ENCODE data around the gene TKTL2. TPM values are rescaled to one million over a fixed set of nuclear protein-coding genes. Genes with fewer than 3 reads are reported as not detected.

The TKTL2 gene
- total RNA-seq, 1 donor from 2014 or later, result not detected

GRCh38 chr4:163473130-163473529 is 424 bp downstream of the TKTL2 start:
- no peak overlapping the region for H3K4me3 Mint-ChIP-seq
- no peak overlapping the region for H3K27ac Mint-ChIP-seq
- H3K36me3 Mint-ChIP-seq, result no peaks in the 10 kb centered on the region
- H3K27me3 Mint-ChIP-seq (ENCODE audit: low read depth), result peaks cover 11% of the 10 kb centered on the region
- DNase-seq (ENCODE audit: low spot score in 2 of 2, unreplicated experiment in 2 of 2), result no peak
- H3K9me3 Mint-ChIP-seq, result peaks cover 3% of the 10 kb centered on the region
- H3K4me1 Mint-ChIP-seq, result peaks cover 2% of the 10 kb centered on the region
- no peak for TF ChIP-seq CTCF (IDR thresholded peaks at IDR 0.05; ENCODE audit: unreplicated experiment)

GRCh38 chr4:163470391-163470790 is 3.2 kb downstream of the TKTL2 start:
- no peak overlapping the region for H3K4me3 Mint-ChIP-seq

GRCh38 chr4:163467082-163467770 is 6.3 kb downstream of the TKTL2 start:
- no peak for DNase-seq (ENCODE audit: low spot score in 2 of 2, unreplicated experiment in 2 of 2)
- no peak overlapping the region for H3K4me3 Mint-ChIP-seq
- H3K27ac Mint-ChIP-seq, result no peak overlapping the region
- no peak for TF ChIP-seq CTCF (IDR thresholded peaks at IDR 0.05; ENCODE audit: unreplicated experiment)
- H3K9me3 Mint-ChIP-seq, result no peaks in the 10 kb centered on the region
- peaks cover 2% of the 10 kb centered on the region for H3K4me1 Mint-ChIP-seq
- no peaks in the 10 kb centered on the region for H3K36me3 Mint-ChIP-seq
- H3K27me3 Mint-ChIP-seq (ENCODE audit: low read depth), result peaks cover 10% of the 10 kb centered on the region

More at GRCh38 chr4:163470391-163470790, 3.2 kb downstream of the TKTL2 start:
- Mint-ChIP-seq H3K4me1 (peaks cover 2% of the 10 kb centered on the region), H3K27me3 (ENCODE audit: low read depth) (peaks cover 12% of the 10 kb centered on the region), H3K27ac (no peak overlapping the region), H3K9me3 (peaks cover 3% of the 10 kb centered on the region), H3K36me3 (no peaks in the 10 kb centered on the region)
- no peak for DNase-seq (ENCODE audit: low spot score in 2 of 2, unreplicated experiment in 2 of 2)
- no peak for TF ChIP-seq CTCF (IDR thresholded peaks at IDR 0.05; ENCODE audit: unreplicated experiment)

GRCh38 chr4:163462556-163462955 is 11.0 kb downstream of the TKTL2 start:
- H3K4me3 Mint-ChIP-seq, result no peak overlapping the region
- H3K27me3 Mint-ChIP-seq (ENCODE audit: low read depth), result no peaks in the 10 kb centered on the region
- TF ChIP-seq CTCF (IDR thresholded peaks at IDR 0.05; ENCODE audit: unreplicated experiment), result no peak
- H3K27ac Mint-ChIP-seq, result no peak overlapping the region
- H3K9me3 Mint-ChIP-seq, result no peaks in the 10 kb centered on the region
- no peaks in the 10 kb centered on the region for H3K36me3 Mint-ChIP-seq
- no peak for DNase-seq (ENCODE audit: low spot score in 2 of 2, unreplicated experiment in 2 of 2)
- H3K4me1 Mint-ChIP-seq, result no peaks in the 10 kb centered on the region

- Mint-ChIP-seq H3K27ac (no peak overlapping the region), H3K36me3 (no peaks in the 10 kb centered on the region), H3K27me3 (ENCODE audit: low read depth) (no peaks in the 10 kb centered on the region), H3K9me3 (peaks cover 3% of the 10 kb centered on the region), H3K4me3 (no peak overlapping the region), H3K4me1 (peaks cover 2% of the 10 kb centered on the region)
- no peak for TF ChIP-seq CTCF (IDR thresholded peaks at IDR 0.05; ENCODE audit: unreplicated experiment)
- DNase-seq (ENCODE audit: low spot score in 2 of 2, unreplicated experiment in 2 of 2), result no peak
Measured at GRCh38 chr4:163448540-163449203, 24.9 kb downstream of the TKTL2 start.

Data from mesothelial cell of epicardium (in vitro differentiated cells).